ENCODE data around the gene PCDHGC3.

Gene PCDHGC3

DNA sequence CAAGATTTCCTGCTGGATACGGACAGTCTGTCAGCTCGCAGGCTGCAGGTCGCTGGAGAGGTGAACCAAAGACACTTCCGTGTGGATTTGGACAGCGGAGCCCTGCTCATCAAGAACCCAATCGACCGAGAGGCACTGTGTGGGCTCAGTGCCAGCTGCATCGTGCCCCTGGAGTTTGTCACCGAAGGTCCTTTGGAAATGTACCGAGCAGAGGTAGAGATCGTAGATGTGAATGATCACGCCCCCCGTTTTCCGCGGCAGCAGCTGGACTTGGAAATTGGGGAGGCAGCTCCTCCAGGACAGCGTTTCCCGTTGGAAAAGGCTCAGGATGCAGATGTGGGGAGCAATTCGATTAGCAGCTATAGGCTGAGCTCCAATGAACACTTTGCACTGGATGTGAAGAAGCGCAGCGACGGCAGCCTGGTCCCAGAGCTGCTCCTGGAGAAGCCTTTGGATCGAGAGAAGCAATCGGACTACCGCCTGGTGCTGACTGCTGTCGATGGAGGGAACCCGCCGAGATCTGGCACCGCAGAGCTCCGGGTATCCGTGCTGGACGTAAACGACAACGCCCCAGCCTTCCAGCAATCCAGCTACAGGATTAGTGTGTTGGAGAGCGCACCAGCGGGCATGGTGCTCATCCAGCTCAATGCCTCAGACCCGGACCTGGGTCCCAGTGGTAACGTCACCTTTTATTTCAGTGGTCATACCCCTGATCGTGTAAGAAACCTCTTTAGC lies 9.7 kb downstream of the PCDHGC3 start:
- no peak for DNase-seq (ENCODE audit: low spot score)

DNA sequence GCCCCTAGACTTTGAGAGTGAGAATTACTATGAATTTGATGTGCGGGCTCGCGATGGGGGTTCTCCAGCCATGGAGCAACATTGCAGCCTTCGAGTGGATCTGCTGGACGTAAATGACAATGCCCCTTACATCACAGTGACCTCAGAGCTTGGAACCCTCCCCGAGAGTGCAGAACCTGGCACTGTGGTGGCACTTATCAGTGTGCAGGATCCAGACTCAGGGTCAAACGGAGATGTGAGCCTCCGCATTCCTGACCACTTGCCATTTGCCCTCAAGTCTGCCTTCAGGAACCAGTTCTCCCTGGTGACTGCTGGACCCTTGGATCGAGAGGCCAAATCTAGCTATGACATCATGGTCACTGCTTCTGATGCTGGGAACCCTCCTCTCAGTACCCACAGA lies 10.3 kb downstream of the PCDHGC3 start:
- no peak for DNase-seq (ENCODE audit: low spot score)

DNA sequence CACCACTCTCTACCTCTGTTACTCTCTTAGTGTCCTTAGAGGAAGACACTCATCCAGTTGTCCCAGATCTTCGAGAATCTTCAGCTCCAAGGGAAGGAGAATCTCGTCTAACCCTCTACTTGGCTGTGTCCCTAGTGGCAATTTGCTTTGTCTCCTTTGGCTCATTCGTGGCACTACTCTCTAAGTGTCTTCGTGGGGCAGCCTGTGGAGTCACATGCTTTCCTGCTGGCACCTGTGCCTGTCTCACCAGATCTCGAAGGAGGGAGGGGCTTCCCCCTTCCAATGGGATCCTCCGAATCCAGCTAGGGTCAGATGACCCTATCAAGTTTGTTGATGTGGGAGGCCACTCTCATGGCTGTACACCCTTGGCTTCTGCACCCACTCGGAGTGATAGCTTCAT lies 11.4 kb downstream of the PCDHGC3 start:
- no peak for DNase-seq (ENCODE audit: low spot score)

DNA sequence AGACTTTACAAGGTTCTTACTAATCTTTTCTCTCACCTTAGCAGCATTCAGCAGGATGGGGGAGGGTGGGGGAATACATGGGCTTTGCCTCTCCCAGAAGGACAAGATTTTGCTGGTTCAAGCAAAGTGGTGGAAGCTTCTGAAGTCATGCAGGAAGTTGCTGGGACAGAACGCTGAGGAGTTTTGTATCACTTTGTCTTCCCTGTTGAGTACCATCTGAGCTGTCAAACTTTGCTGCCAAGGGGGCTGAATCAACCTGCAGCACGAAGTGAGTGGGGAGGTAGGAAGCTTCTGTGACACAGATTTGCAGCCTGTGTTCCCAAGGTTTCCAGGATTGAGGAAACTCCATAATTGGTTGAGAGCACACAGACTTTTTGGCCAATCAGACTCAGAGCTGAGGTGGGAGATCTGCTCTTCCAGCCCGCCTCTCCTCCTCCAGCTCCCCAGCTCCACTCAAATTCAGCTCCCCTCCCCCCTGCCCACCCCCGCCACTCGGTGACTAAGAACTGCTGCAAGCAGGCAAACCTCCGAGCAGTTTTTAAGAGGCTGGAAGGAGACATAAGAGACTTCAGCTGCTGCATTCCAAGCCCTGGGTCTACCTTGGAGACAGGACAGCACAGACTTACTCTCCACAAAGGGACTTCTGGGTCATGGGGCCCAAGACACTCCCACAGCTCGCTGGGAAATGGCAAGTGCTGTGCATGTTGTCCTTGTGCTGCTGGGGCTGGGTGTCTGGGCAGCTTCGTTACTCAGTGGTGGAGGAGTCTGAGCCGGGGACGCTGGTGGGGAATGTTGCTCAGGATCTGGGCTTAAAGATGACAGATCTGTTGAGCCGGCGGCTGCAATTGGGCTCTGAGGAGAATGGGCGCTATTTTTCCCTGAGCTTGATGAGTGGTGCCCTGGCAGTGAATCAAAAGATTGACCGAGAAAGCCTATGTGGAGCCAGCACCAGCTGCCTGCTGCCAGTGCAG lies 13.1 kb downstream of the PCDHGC3 start, which contains the start of gene PCDHGC5:
Gene PCDHGC5, plus strand, starts transcription at position 491 of the 971 bp plus-strand sequence. Its CDS starts 160 bp downstream, at position 651.
- DNase-seq (ENCODE audit: low spot score), result no peak

DNA sequence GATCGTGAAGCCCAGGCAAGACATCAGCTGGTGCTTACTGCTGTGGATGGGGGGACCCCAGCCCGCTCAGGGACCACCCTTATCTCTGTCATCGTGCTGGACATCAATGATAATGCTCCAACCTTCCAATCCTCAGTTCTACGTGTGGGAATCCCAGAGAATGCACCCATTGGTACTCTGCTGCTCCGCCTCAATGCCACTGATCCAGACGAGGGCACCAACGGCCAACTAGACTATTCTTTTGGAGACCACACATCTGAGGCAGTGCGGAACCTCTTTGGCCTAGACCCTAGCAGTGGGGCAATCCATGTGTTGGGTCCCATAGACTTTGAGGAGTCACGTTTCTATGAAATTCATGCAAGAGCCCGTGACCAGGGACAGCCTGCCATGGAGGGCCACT lies 14.1 kb downstream of the PCDHGC3 start:
- no peak for DNase-seq (ENCODE audit: low spot score)

DNA sequence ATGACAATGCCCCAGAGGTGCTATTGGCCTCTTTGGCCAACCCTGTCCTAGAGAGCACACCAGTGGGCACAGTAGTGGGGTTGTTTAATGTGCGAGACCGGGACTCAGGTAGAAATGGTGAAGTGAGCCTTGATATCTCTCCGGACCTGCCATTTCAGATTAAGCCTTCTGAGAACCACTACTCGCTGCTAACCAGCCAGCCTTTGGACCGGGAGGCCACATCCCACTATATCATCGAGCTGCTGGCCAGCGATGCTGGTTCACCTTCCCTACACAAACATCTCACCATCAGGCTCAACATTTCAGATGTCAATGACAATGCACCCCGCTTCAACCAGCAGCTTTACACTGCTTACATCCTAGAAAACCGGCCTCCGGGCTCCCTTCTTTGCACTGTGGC lies 14.5 kb downstream of the PCDHGC3 start:
- no peak for DNase-seq (ENCODE audit: low spot score)

DNA sequence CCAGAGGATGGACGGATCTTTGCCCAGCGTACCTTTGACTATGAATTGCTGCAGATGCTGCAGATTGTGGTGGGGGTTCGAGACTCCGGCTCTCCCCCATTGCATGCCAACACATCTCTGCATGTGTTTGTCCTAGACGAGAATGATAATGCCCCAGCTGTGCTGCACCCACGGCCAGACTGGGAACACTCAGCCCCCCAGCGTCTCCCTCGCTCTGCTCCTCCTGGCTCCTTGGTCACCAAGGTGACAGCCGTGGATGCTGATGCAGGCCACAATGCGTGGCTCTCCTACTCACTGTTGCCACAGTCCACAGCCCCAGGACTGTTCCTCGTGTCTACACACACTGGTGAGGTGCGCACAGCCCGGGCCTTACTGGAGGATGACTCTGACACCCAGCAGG lies 15.0 kb downstream of the PCDHGC3 start:
- no peak for DNase-seq (ENCODE audit: low spot score)

DNA sequence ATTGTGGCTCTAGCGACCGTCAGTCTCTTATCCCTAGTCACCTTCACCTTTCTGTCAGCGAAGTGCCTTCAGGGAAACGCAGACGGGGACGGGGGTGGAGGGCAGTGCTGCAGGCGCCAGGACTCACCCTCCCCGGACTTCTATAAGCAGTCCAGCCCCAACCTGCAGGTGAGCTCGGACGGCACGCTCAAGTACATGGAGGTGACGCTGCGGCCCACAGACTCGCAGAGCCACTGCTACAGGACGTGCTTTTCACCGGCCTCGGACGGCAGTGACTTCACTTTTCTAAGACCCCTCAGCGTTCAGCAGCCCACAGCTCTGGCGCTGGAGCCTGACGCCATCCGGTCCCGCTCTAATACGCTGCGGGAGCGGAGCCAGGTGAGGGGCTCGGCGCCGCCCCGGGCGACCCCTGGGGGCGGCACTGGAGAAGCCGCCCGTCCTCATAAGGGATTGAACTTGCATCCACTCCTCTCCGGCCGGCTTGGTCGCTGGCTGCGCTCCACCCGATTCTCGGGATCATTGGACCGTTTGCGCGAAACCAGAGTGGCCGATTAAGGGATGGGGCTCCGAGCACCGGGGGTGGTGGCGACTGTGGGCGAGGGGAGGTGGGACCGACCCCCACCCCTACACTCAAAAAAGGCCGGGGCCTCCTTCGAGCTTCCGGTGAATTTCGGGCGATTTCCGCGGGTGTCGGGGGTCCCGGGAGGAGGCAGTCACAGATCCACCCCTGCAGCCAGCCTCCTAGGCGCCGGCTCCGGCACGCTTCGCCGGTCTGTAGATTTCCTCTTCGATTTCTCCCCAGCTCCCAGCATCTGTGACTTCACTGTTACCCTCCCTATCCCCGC lies 15.8 kb downstream of the PCDHGC3 start:
- no peak for DNase-seq (ENCODE audit: low spot score)

DNA sequence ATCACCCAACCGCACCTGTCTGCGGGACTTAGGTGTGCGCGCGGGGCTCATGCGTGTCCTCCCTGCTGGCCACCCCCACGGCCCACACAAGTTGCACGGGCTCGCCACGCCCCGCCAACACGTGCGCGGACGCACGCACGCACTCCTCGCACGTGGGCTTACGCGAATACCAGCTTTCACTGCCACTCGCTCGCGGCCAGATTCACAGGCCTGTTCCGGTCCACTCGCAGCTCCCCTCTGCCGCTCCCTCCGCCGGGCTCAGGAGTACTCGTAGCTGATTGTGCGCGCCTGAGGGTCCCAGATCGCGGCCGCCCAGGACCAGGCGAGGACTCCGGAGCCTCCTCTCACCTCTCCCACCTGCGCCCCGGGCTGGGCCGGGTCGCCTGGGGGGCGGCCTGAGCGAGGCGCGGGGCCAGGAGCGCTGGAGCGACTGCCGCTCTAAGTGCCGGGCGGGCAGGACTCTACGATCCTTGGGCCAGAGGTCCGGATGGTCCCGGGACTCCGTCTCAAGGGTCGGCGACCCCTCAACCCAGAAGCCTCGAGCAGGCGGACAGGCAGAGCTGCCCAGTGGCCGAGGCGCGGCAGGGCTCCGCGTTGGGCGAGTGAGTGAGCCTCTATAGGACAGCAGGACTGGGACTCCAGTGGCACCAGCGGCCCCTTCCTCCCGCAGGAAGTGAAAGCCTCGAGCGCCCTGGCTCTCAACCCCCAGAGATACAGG lies 16.6 kb downstream of the PCDHGC3 start:
- DNase-seq (ENCODE audit: low spot score), result no peak

DNA sequence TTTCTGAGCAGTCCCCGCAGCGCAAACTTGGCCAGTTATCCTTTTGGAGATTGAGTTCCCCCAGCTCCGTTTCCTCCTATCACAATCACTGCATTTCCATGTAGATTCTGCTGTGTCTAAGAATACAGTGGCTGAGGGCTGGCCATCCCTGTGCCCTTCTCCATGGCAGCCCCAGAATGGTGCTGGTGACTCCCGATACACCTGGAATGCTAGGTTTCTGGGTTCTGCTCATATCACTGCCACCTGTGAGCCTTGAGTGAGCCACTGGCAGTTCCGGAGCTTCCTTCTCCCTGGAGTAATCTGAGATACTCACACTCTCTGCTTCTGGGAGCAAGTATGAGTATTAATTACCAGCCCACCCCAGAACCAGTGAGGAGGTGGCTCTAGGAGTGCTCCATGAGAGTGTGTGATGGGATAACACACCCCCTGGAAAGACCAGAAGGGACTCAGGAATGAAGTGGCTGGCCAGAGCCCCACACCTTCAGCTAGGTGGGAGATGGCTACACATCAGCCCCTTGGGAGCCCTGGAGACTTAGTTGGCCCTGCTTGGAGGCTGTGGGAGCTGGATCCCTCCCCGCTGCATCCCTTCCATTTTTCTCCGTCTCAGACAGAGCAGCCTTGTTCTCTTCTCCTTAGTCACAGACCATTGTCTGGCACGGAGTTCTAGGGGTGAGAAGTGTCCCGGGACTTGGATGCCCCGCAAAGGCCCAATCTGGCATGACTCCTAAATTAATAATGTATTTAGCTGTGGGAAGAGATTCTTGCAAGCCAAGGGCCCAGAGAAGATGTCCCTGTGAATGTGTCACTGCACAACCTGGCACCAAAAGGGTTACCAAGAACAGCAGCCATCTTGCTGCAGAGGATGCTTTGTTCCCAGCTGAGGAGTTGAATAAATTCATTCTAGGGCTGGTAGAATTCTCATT lies 18.0 kb downstream of the PCDHGC3 start:
- no peak for DNase-seq (ENCODE audit: low spot score)

DNA sequence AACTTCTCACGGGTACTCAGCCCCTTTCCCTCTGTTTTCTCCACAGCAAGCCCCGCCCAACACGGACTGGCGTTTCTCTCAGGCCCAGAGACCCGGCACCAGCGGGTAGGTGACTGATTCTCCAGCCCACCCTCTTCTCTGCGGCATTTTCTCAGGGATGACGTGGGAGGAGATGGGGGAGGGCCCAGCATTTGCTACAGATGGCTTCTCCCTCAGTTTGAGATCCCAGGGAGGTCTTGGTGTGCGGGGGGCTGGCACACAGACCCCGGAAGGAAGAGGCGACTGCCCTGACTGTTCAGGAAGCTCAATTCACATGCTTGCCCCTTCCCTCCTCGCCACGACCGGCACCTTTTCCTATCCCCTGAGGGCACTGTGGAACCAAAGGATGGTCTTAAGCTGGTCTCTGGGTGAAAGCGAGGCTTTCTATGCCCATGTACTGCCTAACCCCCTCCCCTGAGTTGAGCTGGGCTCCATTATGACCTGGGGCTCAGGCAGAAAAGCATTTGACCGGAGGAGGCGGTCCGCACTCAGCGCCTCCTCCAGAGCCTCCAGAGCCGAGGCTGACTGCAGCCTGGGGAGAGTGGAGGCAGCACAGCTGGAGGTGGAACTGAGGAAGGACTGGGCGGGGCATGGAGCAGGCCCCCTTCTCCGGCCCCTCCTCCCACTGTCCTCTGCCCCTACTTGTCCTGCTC lies 19.1 kb downstream of the PCDHGC3 start:
- no peak for DNase-seq (ENCODE audit: low spot score)

DNA sequence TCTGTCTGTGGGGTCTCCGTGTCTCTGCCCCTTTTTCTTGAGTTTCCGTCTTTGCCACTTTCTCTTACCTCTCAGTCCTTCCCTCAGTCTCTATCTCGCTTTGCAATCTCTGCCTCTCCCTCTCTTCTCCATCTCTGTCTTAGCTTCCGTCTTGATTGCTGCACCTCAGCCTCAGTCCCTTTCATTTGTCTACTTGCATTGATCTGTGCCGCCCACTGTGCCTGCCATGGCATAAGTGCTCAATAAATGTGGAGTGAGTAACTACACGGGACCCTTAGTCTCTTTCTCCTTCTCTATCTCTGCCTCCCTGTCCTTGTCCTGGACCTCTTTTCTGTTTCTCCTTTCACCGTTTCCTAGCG lies 19.7 kb downstream of the PCDHGC3 start:
- no peak for DNase-seq (ENCODE audit: low spot score)

DNA sequence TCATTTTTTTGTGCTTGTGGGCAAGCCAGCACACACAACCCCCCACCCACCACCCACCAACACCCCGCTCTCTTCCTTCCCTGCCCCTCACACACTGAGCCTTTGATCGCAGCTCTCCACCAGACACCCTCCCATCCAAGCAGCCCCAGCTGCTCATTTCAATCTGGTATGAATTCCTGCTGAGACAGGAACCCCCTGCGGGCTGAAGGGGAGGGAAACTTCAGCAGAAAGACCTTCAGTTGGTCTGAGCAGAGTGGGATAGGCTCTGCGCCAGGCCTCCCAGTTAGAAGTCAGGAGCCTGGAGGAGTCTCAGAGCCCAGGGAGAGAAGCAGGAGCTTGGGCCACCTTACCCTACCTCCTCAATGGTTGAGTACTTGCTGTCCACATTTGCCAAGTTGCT lies 20.3 kb downstream of the PCDHGC3 start:
- DNase-seq (ENCODE audit: low spot score), result no peak

DNA sequence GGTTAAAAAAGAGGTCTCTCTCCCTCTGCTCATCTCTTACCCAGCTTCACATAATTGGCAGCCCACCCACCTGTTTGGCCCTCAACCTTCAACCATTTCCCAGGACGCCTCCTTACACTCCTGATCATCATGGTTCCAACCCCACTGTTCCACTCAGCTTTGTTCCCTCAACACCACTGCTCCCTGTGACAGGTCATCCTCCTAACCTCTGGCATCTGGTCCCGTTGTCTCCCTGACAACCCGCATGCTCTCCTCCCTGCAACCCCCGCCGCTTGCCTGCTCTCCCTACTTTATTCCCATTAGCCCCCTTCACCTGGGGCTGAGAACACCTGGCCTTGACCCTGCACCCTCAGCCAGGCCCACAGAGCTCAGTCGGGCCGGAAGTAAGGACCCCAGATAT lies 26.0 kb downstream of the PCDHGC3 start:
- no peak for DNase-seq (ENCODE audit: low spot score)

DNA sequence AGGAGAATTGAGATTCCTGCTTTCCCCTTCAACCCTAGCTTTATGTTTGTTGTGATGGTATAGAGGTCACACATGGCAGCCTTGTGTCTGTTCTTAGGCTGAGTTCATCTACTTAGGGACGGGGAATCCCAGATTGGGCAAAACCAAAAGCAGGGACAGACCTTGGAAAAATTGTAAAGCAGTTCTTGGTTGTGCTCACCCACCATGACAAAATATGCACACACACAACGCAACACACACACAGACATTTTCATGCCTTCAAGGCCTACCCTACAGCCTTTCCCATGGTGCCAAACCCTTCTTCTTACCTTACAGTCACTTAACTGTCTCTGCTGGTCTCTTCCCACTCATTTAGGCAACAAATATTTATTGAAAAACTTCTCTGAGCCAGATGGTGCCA lies 27.9 kb downstream of the PCDHGC3 start:
- no peak for DNase-seq (ENCODE audit: low spot score)

DNA sequence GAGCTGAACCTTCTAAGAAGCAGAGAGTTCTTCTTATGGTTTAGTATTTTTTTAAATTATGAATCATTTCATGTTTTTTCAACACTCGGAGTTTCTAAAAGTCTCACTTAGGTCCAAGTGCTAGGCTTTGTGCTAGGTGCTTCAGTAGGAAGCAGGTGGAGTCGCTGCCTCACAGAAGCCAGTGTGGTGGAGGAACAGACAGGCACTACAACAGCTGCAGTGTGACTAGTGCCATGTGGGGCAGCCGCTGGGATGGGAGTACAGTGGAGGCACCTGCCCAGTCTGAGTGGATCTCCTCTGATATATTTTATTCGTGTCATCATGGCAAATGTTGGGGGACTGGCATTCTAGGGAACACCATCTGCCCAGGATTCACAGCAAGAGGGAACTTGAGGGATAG lies 28.4 kb downstream of the PCDHGC3 start:
- DNase-seq (ENCODE audit: low spot score), result no peak

DNA sequence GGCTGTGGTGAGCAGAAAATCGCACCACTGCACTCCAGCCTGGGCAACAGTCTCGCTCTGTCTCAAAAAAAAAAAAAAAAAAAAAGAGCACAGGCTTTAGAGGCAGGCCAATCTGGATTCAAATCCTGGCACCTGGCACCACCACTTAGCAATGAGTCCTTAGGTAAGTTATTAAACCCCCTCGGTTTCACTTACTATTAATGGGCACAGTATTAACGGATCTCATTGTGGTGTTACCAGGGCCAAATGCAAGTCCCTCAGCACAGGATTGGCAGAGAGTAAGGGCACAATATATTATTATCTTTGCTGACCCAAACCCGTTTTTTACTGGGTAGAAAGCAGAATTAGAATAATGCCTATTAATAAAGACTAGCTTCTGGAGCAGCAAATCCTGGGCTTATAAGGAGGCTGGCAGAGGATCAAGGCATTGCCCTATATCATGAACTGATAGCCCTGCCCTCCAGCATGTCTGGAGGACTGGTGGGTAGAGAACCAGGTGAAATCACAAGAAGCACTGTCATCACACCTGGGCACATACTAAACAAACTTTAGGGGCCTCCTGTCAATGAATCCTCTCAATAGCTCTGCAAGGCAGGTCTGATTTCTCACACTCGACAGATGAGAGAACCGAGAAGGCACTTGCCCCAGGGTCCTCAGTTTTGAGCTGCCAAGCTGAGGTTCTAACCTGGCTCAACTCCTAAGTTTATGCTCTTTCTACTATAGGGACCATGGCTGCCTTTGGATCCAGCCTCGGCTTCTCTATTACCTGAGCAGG lies 30.8 kb downstream of the PCDHGC3 start:
- no peak for DNase-seq (ENCODE audit: low spot score)

DNA sequence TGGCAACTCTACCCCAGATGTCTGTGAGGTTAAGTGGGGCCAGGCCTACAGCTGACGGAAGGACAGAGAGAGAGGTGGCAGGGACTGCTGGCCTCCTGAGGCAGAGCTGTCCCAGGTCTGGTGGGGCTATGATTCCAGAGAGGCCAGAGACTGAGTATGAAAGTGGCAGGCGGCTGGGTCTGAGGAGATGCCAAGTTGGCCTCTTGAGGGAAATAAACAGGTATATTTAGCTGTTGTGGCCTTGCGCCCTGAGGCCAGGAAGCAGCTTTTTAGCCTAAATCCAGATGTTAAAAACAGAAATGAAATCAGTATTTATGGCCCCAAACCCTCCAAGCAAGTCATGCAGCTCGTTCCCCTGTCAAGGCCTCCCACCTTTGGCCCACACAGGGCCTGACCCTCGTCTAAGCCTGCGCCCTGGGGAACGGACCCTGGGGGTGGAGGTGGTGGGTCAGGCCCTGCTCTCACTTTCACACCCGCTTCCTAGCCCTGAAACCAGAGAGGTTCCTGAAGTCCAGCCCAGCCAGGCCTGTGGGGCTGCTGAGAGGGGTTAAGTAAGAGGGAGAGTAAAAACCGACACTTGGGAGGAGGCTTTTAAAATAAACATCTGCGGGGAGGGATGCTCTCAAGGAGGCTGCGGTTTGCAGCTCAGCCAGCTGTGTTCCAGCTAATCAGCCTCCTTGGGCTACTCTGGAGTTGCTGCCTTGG lies 31.8 kb downstream of the PCDHGC3 start:
- DNase-seq (ENCODE audit: low spot score), result no peak

DNA sequence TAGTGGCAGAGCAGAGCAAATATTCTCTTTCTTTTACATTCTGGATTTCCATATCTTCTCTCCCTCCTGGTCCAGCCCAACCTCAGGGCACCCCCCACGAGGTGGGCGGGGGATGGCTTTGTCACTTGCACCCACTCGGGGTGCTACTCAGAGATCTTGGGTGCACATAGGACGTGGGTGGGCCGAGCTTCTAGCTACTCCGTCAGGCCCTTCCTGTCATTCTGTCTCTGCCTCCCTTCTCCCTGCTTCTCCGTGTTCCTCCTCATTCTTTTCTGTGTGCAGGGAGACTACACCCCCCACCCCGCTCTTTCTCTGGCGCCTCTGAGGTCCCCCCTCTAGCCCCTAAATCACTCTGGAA lies 32.7 kb downstream of the PCDHGC3 start:
- DNase-seq (ENCODE audit: low spot score), result no peak

Measured in hematopoietic multipotent progenitor cell treated with erythropoietin and hydrocortisone succinate and interleukin-3 and kit ligand, for 17 days (in vitro differentiated cells).